Calu3 (cell line): Measurements from ENCODE around the gene CARMIL1. TPM values are rescaled to one million over a fixed set of nuclear protein-coding genes. Genes with fewer than 3 reads are reported as not detected.
A peak's percentile ranks its signal among the peaks of the same experiment; 100 is the strongest.

Experiments used
- BruUV-seq: library from RNA; stranded (reverse); fragments of 400-500 nt; replicated peaks from 2 replicates; lab custom pipeline; 2021; lab: Mats Ljungman, UMichigan
- CTCF ChIA-PET: fragments of 300-600 bp; sonication (Branson Sonifier 250); formaldehyde crosslinking; loops from one replicate; lab custom pipeline; 2022; ENCODE audit warnings: antibody characterized with exemption; lab: Charles Lee
- DNase-seq: peaks from one replicate; pipeline ENCODE4 v3.0.0; 2022
- H3K27ac Mint-ChIP-seq: one replicate; pipeline ENCODE4 v1.8.0; 2022; ENCODE audit warnings: mixed read lengths; ENCODE audit not compliant: unreplicated experiment
- H3K27me3 Mint-ChIP-seq: one replicate; pipeline ENCODE4 v1.8.0; 2022; ENCODE audit warnings: mixed read lengths; ENCODE audit not compliant: unreplicated experiment
- H3K36me3 Mint-ChIP-seq: one replicate; pipeline ENCODE4 v1.8.0; 2022; ENCODE audit warnings: mild to moderate bottlenecking, moderate library complexity, mixed read lengths; ENCODE audit not compliant: insufficient read depth, unreplicated experiment
- H3K4me1 Mint-ChIP-seq: one replicate; pipeline ENCODE4 v1.8.0; 2022; ENCODE audit warnings: mild to moderate bottlenecking, low read depth, mixed read lengths; ENCODE audit not compliant: unreplicated experiment
- H3K4me3 Mint-ChIP-seq: one replicate; pipeline ENCODE4 v1.8.0; 2022; ENCODE audit warnings: mild to moderate bottlenecking, low read depth, moderate library complexity, mixed read lengths; ENCODE audit not compliant: unreplicated experiment
- H3K9me3 Mint-ChIP-seq: one replicate; pipeline ENCODE4 v1.8.0; 2022; ENCODE audit warnings: low read depth, mixed read lengths; ENCODE audit not compliant: unreplicated experiment
- intact Hi-C: fragments of 100-400 bp; cut with micrococcal nuclease; formaldehyde crosslinking; loops from one replicate; pipeline ENCODE4 v1.10.0; 2022; ENCODE audit not compliant: unreplicated experiment
- total RNA-seq: library from RNA; stranded (reverse); gene quantifications from 2 replicates; pipeline ENCODE4 v1.2.3, GENCODE V29; 2022
- TF ChIP-seq, protein P1 (sequence below): fragments of 200-600 bp; IDR thresholded peaks from one replicate; pipeline ENCODE4 v1.8.0; 2022; ENCODE audit warnings: antibody characterized with exemption; ENCODE audit not compliant: unreplicated experiment

Gene CARMIL1
- total RNA-seq, 1 experiment from 2014 or later = 92.4 TPM

DNA sequence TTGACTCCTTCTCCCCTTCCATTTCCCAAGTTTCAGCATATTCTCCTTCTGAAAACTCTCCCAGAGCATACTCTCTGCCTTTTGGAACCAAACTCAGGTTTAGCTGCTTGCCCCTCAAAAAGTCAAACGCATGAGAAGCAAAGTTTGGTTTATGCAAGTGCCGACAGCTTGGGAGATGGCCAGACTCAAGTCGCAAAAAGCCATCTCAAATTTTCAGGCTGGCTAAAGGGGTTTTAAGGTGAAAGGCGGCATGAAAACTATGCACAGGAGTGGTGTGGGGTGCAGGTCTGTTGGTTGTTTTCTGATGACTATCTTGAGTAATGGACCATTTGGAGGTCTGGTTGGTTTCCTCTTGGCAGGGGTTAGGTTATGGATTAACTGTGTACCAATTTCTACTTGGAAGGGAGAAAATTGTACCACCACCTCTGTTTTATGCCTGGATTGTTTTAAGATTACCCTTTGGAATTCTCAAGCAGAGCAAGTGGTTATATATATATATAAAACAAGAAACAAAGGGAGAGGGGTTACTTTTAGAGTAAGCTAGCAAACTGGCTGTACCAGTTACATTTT, 320.4 kb downstream of the CARMIL1 start:
- TF ChIP-seq, protein P1, sequence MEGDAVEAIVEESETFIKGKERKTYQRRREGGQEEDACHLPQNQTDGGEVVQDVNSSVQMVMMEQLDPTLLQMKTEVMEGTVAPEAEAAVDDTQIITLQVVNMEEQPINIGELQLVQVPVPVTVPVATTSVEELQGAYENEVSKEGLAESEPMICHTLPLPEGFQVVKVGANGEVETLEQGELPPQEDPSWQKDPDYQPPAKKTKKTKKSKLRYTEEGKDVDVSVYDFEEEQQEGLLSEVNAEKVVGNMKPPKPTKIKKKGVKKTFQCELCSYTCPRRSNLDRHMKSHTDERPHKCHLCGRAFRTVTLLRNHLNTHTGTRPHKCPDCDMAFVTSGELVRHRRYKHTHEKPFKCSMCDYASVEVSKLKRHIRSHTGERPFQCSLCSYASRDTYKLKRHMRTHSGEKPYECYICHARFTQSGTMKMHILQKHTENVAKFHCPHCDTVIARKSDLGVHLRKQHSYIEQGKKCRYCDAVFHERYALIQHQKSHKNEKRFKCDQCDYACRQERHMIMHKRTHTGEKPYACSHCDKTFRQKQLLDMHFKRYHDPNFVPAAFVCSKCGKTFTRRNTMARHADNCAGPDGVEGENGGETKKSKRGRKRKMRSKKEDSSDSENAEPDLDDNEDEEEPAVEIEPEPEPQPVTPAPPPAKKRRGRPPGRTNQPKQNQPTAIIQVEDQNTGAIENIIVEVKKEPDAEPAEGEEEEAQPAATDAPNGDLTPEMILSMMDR = no peak
- peaks cover 11% of the 10 kb centered on the region for H3K36me3 Mint-ChIP-seq
- peaks cover 25% of the 10 kb centered on the region for H3K4me1 Mint-ChIP-seq
- intact Hi-C loops = loop anchor here (5.0 to 10.0 kb wide), 2 partner anchors 118 to 295 kb away; no protein-coding TSS in a partner anchor
- H3K27ac Mint-ChIP-seq = no peak overlapping the region
- H3K9me3 Mint-ChIP-seq = no peaks in the 10 kb centered on the region
- no TSS peak for BruUV-seq
- CTCF ChIA-PET = interaction anchor here (0.8 kb wide), 1 partner anchor 88 kb away, joined by 4 read pairs; no protein-coding TSS in a partner anchor
- no peak for DNase-seq
- no peak overlapping the region for H3K4me3 Mint-ChIP-seq
- no peaks in the 10 kb centered on the region for H3K27me3 Mint-ChIP-seq

DNA sequence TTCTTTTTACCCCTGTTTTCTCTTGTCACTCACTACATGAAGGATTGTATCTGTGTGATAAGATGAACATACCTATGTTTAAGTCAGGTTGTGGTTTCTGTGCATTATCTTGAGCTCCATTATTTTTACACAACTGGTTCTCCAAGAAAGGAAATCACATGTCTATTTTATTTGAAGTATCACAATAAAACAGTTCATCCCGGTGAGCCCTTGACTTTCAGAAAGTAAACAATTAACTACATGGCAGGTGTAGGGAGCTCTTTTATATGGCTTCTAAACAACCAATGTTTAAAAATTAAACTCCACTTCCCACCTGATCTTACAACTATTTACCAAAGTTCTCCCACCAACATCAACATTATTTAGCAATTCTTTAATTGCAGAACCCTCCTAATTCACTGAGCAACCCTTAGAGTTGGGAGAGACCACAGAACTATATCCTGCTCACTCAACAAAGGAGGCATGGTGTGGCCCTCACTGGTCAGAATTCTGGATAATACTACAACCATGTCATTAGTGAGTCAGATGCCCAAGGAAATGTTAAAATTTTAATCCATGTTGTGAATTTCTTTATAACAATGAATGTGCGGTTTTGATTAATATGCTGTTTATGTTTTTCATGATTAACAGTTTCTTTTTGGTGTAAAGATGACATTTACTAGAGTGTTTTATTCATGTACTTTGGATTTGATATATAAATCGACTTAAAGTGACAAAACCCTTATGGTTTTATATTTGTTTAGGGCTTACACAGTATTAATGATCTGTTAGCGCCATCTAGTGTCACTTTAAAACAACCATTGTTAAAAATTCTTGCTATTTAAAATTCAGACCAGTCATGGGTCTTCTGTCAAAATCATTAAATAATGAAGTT, 322.9 kb downstream of the CARMIL1 start:
- no peak for DNase-seq
- H3K4me3 Mint-ChIP-seq = no peak overlapping the region
- no peaks in the 10 kb centered on the region for H3K9me3 Mint-ChIP-seq
- BruUV-seq = no TSS peak
- intact Hi-C loops = loop anchor here (1.0 to 10.0 kb wide), 4 partner anchors 115 to 379 kb away; no protein-coding TSS in a partner anchor
- H3K27ac Mint-ChIP-seq = peak overlapping the region; percentile 13
- peaks cover 17% of the 10 kb centered on the region for H3K4me1 Mint-ChIP-seq
- TF ChIP-seq, protein P1 = peak; percentile 47
- H3K36me3 Mint-ChIP-seq = peaks cover 22% of the 10 kb centered on the region
- H3K27me3 Mint-ChIP-seq = no peaks in the 10 kb centered on the region
- CTCF ChIA-PET = interaction anchor here (0.6 to 0.9 kb wide), 6 partner anchors 13 to 873 kb away, joined by 3 to 4 read pairs (median 3); no protein-coding TSS in a partner anchor

DNA sequence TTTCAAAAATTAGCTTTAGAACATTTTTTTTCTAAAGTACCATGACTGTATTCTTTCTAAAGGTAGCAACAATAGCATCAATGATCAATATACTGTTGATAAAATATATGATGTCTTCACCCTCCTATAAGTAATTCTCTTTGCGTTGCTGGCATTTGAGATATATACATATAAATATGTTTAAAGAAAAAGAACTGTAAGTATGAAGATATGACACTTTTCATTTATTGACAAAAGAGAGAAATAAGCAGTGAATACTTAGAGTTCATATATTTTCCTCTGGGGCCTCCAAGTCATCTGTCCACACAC, 323.5 kb downstream of the CARMIL1 start:
- intact Hi-C loops = loop anchor here (1.0 to 10.0 kb wide), 4 partner anchors 115 to 379 kb away; no protein-coding TSS in a partner anchor
- no peaks in the 10 kb centered on the region for H3K27me3 Mint-ChIP-seq
- CTCF ChIA-PET = no interaction called here
- H3K4me1 Mint-ChIP-seq = peaks cover 11% of the 10 kb centered on the region
- H3K27ac Mint-ChIP-seq = no peak overlapping the region
- no TSS peak for BruUV-seq
- TF ChIP-seq, protein P1 = no peak
- H3K9me3 Mint-ChIP-seq = no peaks in the 10 kb centered on the region
- no peak for DNase-seq
- H3K4me3 Mint-ChIP-seq = no peak overlapping the region
- peaks cover 19% of the 10 kb centered on the region for H3K36me3 Mint-ChIP-seq

DNA sequence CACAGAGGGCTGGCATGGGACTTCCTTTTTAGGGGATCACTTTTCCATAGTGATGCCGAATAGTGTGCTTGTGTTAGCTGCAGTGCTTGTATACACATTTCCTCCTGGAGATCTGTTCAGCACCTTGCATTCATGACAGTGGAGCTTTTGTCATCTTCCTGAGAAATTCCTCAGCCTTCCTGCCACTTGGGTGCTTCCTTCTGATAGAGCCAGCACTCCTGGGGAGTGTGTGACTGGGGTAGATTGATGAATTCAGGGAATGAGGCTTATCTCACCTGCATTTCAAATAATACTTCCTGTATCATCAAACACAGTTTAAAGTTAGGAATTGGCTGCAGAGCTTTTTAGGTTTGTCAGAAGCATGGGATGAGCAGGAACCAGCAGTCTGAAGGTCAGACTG, 324.1 kb downstream of the CARMIL1 start:
- Mint-ChIP-seq H3K27ac (no peak overlapping the region), H3K4me3 (no peak overlapping the region), H3K36me3 (peaks cover 19% of the 10 kb centered on the region), H3K4me1 (peaks cover 9% of the 10 kb centered on the region), H3K9me3 (no peaks in the 10 kb centered on the region), H3K27me3 (no peaks in the 10 kb centered on the region)
- intact Hi-C loops = loop anchor here (5.0 to 10.0 kb wide), 2 partner anchors 114 to 292 kb away; no protein-coding TSS in a partner anchor
- no peak for DNase-seq
- BruUV-seq = no TSS peak
- TF ChIP-seq, protein P1 = no peak
- CTCF ChIA-PET = interaction anchor here (0.9 kb wide), 1 partner anchor 352 kb away, joined by 3 read pairs; no protein-coding TSS in a partner anchor
